PC-3 (cell line): ENCODE results near the gene MARCHF9. TPM values are rescaled to one million over a fixed set of nuclear protein-coding genes. Genes with fewer than 3 reads are reported as not detected.
A peak's percentile ranks its signal among the peaks of the same experiment; 100 is the strongest.

ENCODE experiments used
- ATAC-seq: fragments of 200-7000 bp; cut with Tn5 transposase; 2 replicates; pipeline ENCODE4 v1.9.1; 2020; ENCODE audit warnings: mild to moderate bottlenecking, moderate library complexity
- BruUV-seq: library from RNA; stranded (reverse); fragments of 400-500 nt; replicated peaks from 2 replicates; lab custom pipeline; 2021; lab: Mats Ljungman, UMichigan
- CTCF ChIA-PET: fragments of 300-600 bp; sonication (Branson Sonifier 250); formaldehyde crosslinking; loops from one replicate; lab custom pipeline; 2022; ENCODE audit warnings: antibody characterized with exemption; lab: Charles Lee
- POLR2A ChIA-PET: fragments of 300-600 bp; sonication (Branson Sonifier 250); formaldehyde crosslinking; loops from one replicate; lab custom pipeline; 2022; ENCODE audit warnings: antibody characterized with exemption; ENCODE audit not compliant: unreplicated experiment; lab: Charles Lee
- DNase-seq: peaks from one replicate; pipeline ENCODE4 v3.0.0-alpha.2; 2015
- H2AFZ ChIP-seq: fragments of 300-600 bp; sonication (generic); 2 replicates; pipeline ENCODE4 v1.6.0; 2016; ENCODE audit warnings: antibody characterized with exemption, low read length
- H3F3A ChIP-seq: fragments of 300-600 bp; sonication (generic); one replicate; pipeline ENCODE4 v1.6.0; 2017; ENCODE audit warnings: antibody characterized with exemption, low read length, control low read depth, mild to moderate bottlenecking; ENCODE audit not compliant: unreplicated experiment
- H3K27ac ChIP-seq: fragments of 300-600 bp; sonication (generic); 2 replicates; pipeline ENCODE4 v1.5.1; 2016; ENCODE audit warnings: mild to moderate bottlenecking, low read length
- H3K27me3 ChIP-seq: fragments of 300-600 bp; sonication (generic); 2 replicates; pipeline ENCODE4 v1.6.1; 2016; ENCODE audit warnings: low read length, mixed read lengths
- H3K36me3 ChIP-seq: fragments of 300-600 bp; sonication (generic); 2 replicates; pipeline ENCODE4 v1.6.1; 2016; ENCODE audit warnings: low read depth, mixed run types, low read length, mixed read lengths
- H3K4me1 ChIP-seq: fragments of 300-600 bp; sonication (generic); 2 replicates; pipeline ENCODE4 v1.5.1; 2016; ENCODE audit warnings: low read length; ENCODE audit not compliant: insufficient read depth
- H3K4me2 ChIP-seq: fragments of 300-600 bp; sonication (generic); 2 replicates; pipeline ENCODE4 v1.6.0; 2016; ENCODE audit warnings: low read length
- H3K4me3 ChIP-seq: fragments of 300-600 bp; sonication (generic); 2 replicates; pipeline ENCODE4 v1.5.1; 2016; ENCODE audit warnings: mild to moderate bottlenecking, low read length, mixed read lengths
- H3K79me2 ChIP-seq: fragments of 300-600 bp; sonication (generic); 2 replicates; pipeline ENCODE4 v1.6.1; 2017; ENCODE audit warnings: low read length, mixed read lengths
- H3K9ac ChIP-seq: fragments of 300-600 bp; sonication (generic); 2 replicates; pipeline ENCODE4 v1.6.0; 2016; ENCODE audit warnings: mild to moderate bottlenecking, low read length
- H3K9me2 ChIP-seq: fragments of 300-600 bp; sonication (generic); replicated peaks from 2 replicates; pipeline ENCODE4 v1.6.1; 2016; ENCODE audit warnings: mixed run types, low read length, mixed read lengths
- H3K9me3 ChIP-seq: fragments of 300-600 bp; sonication (generic); 2 replicates; pipeline ENCODE4 v1.6.1; 2016; ENCODE audit warnings: low read length, mixed read lengths
- H4K20me1 ChIP-seq: fragments of 300-600 bp; sonication (generic); 2 replicates; pipeline ENCODE4 v1.6.1; 2016; ENCODE audit warnings: low read length, mixed read lengths
- CTCF ChIP-seq: fragments of 300-600 bp; sonication (generic); conservative IDR thresholded peaks from 2 replicates; pipeline ENCODE4 v1.5.1; 2017; ENCODE audit warnings: antibody characterized with exemption, low read depth, mild to moderate bottlenecking, low read length
- EZH2 ChIP-seq: fragments of 300-600 bp; sonication (generic); IDR thresholded peaks from one replicate; pipeline ENCODE4 v1.6.1; 2017; ENCODE audit warnings: antibody characterized with exemption, mild to moderate bottlenecking, low read length; ENCODE audit not compliant: unreplicated experiment
- EZH2phosphoT487 ChIP-seq: fragments of 300-600 bp; sonication (generic); IDR thresholded peaks from 2 replicates; pipeline ENCODE4 v1.6.1; 2018; ENCODE audit warnings: mild to moderate bottlenecking, antibody characterized with exemption, low read length, borderline replicate concordance
- intact Hi-C: fragments of 100-400 bp; cut with micrococcal nuclease; formaldehyde crosslinking; loops from 2 replicates; pipeline ENCODE4 v1.9.0; 2023
- total RNA-seq: library from RNA; depleted of rRNA; stranded (reverse); fragments of >200 nt; gene quantifications from 2 replicates; pipeline ENCODE4 v1.2.3, GENCODE V29; 2014

Gene MARCHF9
- total RNA-seq, 1 experiment from 2014 or later, result 13.4 TPM

- H3K79me2 ChIP-seq, result peaks cover 9% of the 10 kb centered on the region; the same call in 1 of the 2 replicates
Measured at GRCh38 chr12:57744777-57745484, 10.0 kb upstream of the MARCHF9 start, which contains the start of gene TSPAN31. TSPAN31 (plus strand) TSS chr12:57745039; CDS start chr12:57745155, 116 bp downstream.

GRCh38 chr12:57745485-57745881 is 9.4 kb upstream of the MARCHF9 start:
- H2AFZ ChIP-seq, result peak overlapping the region; percentile 76; the same call in 1 of the 2 replicates
- H4K20me1 ChIP-seq, result no peaks in the 10 kb centered on the region
- peak overlapping the region; percentile 86 for H3K4me3 ChIP-seq
- no peak for DNase-seq
- H3F3A ChIP-seq, result peaks cover 4% of the 10 kb centered on the region
- H3K4me2 ChIP-seq, result peak overlapping the region; percentile 97
- ChIA-PET POLR2A (no interaction called here), CTCF (interaction anchor here (1.2 kb wide), 1 partner anchor 19 kb away, joined by 3 read pairs; no protein-coding TSS in a partner anchor)
- no peak overlapping the region for H3K27ac ChIP-seq
- peaks cover 13% of the 10 kb centered on the region for H3K79me2 ChIP-seq
- no peaks in the 10 kb centered on the region for H3K9me3 ChIP-seq
- TF ChIP-seq CTCF (no peak), EZH2phosphoT487 (no peak), EZH2 (no peak)
- H3K9ac ChIP-seq, result peak overlapping the region; percentile 88
- no peaks in the 10 kb centered on the region for H3K27me3 ChIP-seq
- H3K36me3 ChIP-seq, result peaks cover 26% of the 10 kb centered on the region
- intact Hi-C loops, result no loop called here
- ATAC-seq, result peak; percentile 19
- H3K4me1 ChIP-seq, result no peaks in the 10 kb centered on the region; the same call in 1 of the 2 replicates
- TSS peak; percentile 46 for BruUV-seq
- H3K9me2 ChIP-seq, result no peaks in the 10 kb centered on the region

More at GRCh38 chr12:57744777-57745484, 10.0 kb upstream of the MARCHF9 start, which contains the start of gene TSPAN31:
- Histone ChIP-seq H3K9me2 (no peaks in the 10 kb centered on the region), H4K20me1 (no peaks in the 10 kb centered on the region), H3K4me1 (no peaks in the 10 kb centered on the region; the same call in 1 of the 2 replicates), H3K9ac (peak within 1 kb of the TSS; percentile 88), H3K9me3 (no peaks in the 10 kb centered on the region), H3K4me3 (peak within 1 kb of the TSS; percentile 86), H3K27me3 (peaks cover under 1% of the 10 kb centered on the region; the same call in 1 of the 2 replicates), H3F3A (peaks cover 4% of the 10 kb centered on the region), H3K27ac (peak within 1 kb of the TSS; percentile 57), H2AFZ (peak within 1 kb of the TSS; percentile 76), H3K36me3 (peaks cover 22% of the 10 kb centered on the region), H3K4me2 (peak within 1 kb of the TSS; percentile 97)
- no peak for TF ChIP-seq EZH2phosphoT487
- DNase-seq (peak; percentile 97), ATAC-seq (peak; percentile 97)
- BruUV-seq, result no TSS peak
- intact Hi-C loops, result no loop called here
- ChIA-PET POLR2A (interaction anchor here (0.5 kb wide), 1 partner anchor 37 kb away, joined by 4 read pairs; no protein-coding TSS in a partner anchor), CTCF (interaction anchor here (1.2 kb wide), 1 partner anchor 18 kb away, joined by 3 read pairs; no protein-coding TSS in a partner anchor)

GRCh38 chr12:57746025-57746424 is 8.9 kb upstream of the MARCHF9 start:
- Histone ChIP-seq H3F3A (peaks cover 4% of the 10 kb centered on the region), H3K4me1 (peaks cover 3% of the 10 kb centered on the region), H2AFZ (no peak overlapping the region), H3K9me3 (no peaks in the 10 kb centered on the region), H3K9ac (no peak overlapping the region), H3K4me3 (peak overlapping the region; percentile 86; the same call in 1 of the 2 replicates), H3K4me2 (peak overlapping the region; percentile 97), H3K27me3 (no peaks in the 10 kb centered on the region), H3K79me2 (peaks cover 18% of the 10 kb centered on the region), H4K20me1 (no peaks in the 10 kb centered on the region), H3K27ac (no peak overlapping the region), H3K36me3 (peaks cover 31% of the 10 kb centered on the region), H3K9me2 (no peaks in the 10 kb centered on the region)
- intact Hi-C loops, result no loop called here
- DNase-seq, result no peak
- ChIA-PET POLR2A (no interaction called here), CTCF (no interaction called here)
- TF ChIP-seq EZH2phosphoT487, result no peak
- no peak for TF ChIP-seq CTCF
- TF ChIP-seq EZH2, result no peak
- BruUV-seq, result no TSS peak
- no peak for ATAC-seq
